Kidney glomerular epithelial cell (primary cell): Measurements from ENCODE around the gene C15orf61.

Source experiments
- DNase-seq: peaks from one replicate; lab custom pipeline; 2025; lab: John Stamatoyannopoulos, UW

Gene C15orf61

GRCh38 chr15:67549736-67550135 is 28.8 kb downstream of the C15orf61 start:
- no peak for DNase-seq

GRCh38 chr15:67550522-67550921 is 29.6 kb downstream of the C15orf61 start:
- no peak for DNase-seq

GRCh38 chr15:67551207-67551743 is 30.3 kb downstream of the C15orf61 start:
- DNase-seq = no peak

- no peak for DNase-seq
These were observed 33.6 kb downstream of the C15orf61 start for GRCh38 chr15:67554580-67554979.

- DNase-seq = no peak
These were observed 36.1 kb downstream of the C15orf61 start for GRCh38 chr15:67556976-67557570.

- DNase-seq = no peak
These were observed 37.6 kb downstream of the C15orf61 start for GRCh38 chr15:67558502-67558901.

GRCh38 chr15:67559158-67559557 is 38.2 kb downstream of the C15orf61 start:
- no peak for DNase-seq

- no peak for DNase-seq
These were observed 38.6 kb downstream of the C15orf61 start for GRCh38 chr15:67559576-67559975.

GRCh38 chr15:67560320-67560719 is 39.4 kb downstream of the C15orf61 start:
- no peak for DNase-seq

GRCh38 chr15:67563092-67563491 is 42.2 kb downstream of the C15orf61 start:
- no peak for DNase-seq

- DNase-seq = no peak
These were observed 43.4 kb downstream of the C15orf61 start for GRCh38 chr15:67564021-67564967.

GRCh38 chr15:67564968-67565345 is 44.0 kb downstream of the C15orf61 start:
- DNase-seq = no peak

GRCh38 chr15:67569668-67570067 is 48.7 kb downstream of the C15orf61 start:
- DNase-seq = no peak

GRCh38 chr15:67570875-67571647 is 50.1 kb downstream of the C15orf61 start:
- no peak for DNase-seq

GRCh38 chr15:67571648-67572415 is 50.9 kb downstream of the C15orf61 start:
- DNase-seq = no peak

- DNase-seq = no peak
These were observed 52.3 kb downstream of the C15orf61 start for GRCh38 chr15:67573194-67573593.

- no peak for DNase-seq
These were observed 54.1 kb downstream of the C15orf61 start for GRCh38 chr15:67575039-67575502.

- no peak for DNase-seq
These were observed 57.2 kb downstream of the C15orf61 start for GRCh38 chr15:67578020-67578600.

GRCh38 chr15:67579164-67579563 is 58.2 kb downstream of the C15orf61 start:
- no peak for DNase-seq
